KMS-11 (cell line): ENCODE data around the gene MTM1.

ENCODE experiments used
- H2AFZ ChIP-seq: fragments of 200-600 bp; sonication (generic); 2 replicates; pipeline ENCODE4 v1.6.1; 2016; ENCODE audit warnings: antibody characterized with exemption, mixed run types, low read depth
- H3K27ac ChIP-seq: fragments of 200-600 bp; sonication (generic); 2 replicates; pipeline ENCODE4 v1.6.1; 2016; ENCODE audit warnings: mild to moderate bottlenecking, mixed run types
- H3K27me3 ChIP-seq: fragments of 200-600 bp; sonication (generic); 2 replicates; pipeline ENCODE4 v1.6.1; 2017; ENCODE audit warnings: mild to moderate bottlenecking, low read depth, mixed run types, moderate library complexity; ENCODE audit not compliant: insufficient read depth
- H3K36me3 ChIP-seq: fragments of 200-600 bp; sonication (generic); 2 replicates; pipeline ENCODE4 v1.6.1; 2017; ENCODE audit warnings: mild to moderate bottlenecking, mixed run types; ENCODE audit not compliant: insufficient read depth
- H3K4me1 ChIP-seq: fragments of 200-600 bp; sonication (generic); 2 replicates; pipeline ENCODE4 v1.6.1; 2016; ENCODE audit warnings: mild to moderate bottlenecking, low read depth, mixed run types; ENCODE audit not compliant: poor library complexity, severe bottlenecking
- H3K4me2 ChIP-seq: fragments of 200-600 bp; sonication (generic); 2 replicates; pipeline ENCODE4 v1.7.0; 2016; ENCODE audit warnings: mild to moderate bottlenecking, mixed run types
- H3K4me3 ChIP-seq: fragments of 200-600 bp; sonication (generic); IDR thresholded peaks from 2 replicates; pipeline ENCODE4 v1.6.1; 2017; ENCODE audit warnings: low read depth, low read length, mixed read lengths; ENCODE audit not compliant: insufficient read depth
- H3K79me2 ChIP-seq: fragments of 200-600 bp; sonication (generic); 2 replicates; pipeline ENCODE4 v1.6.1; 2016; ENCODE audit warnings: low read depth, mixed run types; ENCODE audit not compliant: insufficient read depth
- H3K9ac ChIP-seq: fragments of 200-600 bp; sonication (generic); 2 replicates; pipeline ENCODE4 v1.6.1; 2016; ENCODE audit warnings: mild to moderate bottlenecking, mixed run types
- H4K20me1 ChIP-seq: fragments of 200-600 bp; sonication (generic); 2 replicates; pipeline ENCODE4 v1.6.1; 2016; ENCODE audit warnings: mild to moderate bottlenecking, mixed run types; ENCODE audit not compliant: insufficient read depth
- TF ChIP-seq, protein P1 (sequence below): fragments of 200-600 bp; sonication (generic); conservative IDR thresholded peaks from 2 replicates; pipeline ENCODE4 v1.6.1; 2017; ENCODE audit warnings: low read depth, mild to moderate bottlenecking, antibody characterized with exemption, low read length, moderate library complexity, mixed read lengths

Gene MTM1

DNA sequence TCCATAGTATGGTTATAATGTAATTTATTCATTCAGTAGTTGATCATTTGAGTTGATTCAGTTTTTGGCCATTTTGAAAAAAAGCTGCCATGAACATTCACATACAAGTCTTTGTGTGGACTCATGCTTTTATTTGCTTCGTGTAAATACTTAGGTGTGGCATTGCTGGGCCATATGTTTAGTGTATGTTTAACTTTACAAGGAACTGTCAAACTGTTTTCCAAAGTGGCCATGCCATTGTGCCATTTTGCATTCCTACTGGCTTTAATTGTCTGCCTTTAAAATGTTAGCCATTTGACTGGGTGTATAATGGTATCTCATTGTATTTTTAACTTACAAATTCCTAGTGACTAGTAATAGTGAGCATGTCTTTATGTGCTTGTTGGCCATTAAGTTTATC, 8.8 kb downstream of the MTM1 start:
- Histone ChIP-seq H3K4me2 (peak overlapping the region; percentile 55), H3K4me3 (no peak overlapping the region), H3K4me1 (peaks cover 63% of the 10 kb centered on the region), H3K9ac (no peak overlapping the region), H3K79me2 (peaks cover 48% of the 10 kb centered on the region; the same call in 1 of the 2 replicates), H3K36me3 (no peaks in the 10 kb centered on the region), H4K20me1 (no peaks in the 10 kb centered on the region), H3K27me3 (no peaks in the 10 kb centered on the region), H2AFZ (no peak overlapping the region), H3K27ac (peak overlapping the region; percentile 87; the same call in 1 of the 2 replicates)
- TF ChIP-seq, protein P1, sequence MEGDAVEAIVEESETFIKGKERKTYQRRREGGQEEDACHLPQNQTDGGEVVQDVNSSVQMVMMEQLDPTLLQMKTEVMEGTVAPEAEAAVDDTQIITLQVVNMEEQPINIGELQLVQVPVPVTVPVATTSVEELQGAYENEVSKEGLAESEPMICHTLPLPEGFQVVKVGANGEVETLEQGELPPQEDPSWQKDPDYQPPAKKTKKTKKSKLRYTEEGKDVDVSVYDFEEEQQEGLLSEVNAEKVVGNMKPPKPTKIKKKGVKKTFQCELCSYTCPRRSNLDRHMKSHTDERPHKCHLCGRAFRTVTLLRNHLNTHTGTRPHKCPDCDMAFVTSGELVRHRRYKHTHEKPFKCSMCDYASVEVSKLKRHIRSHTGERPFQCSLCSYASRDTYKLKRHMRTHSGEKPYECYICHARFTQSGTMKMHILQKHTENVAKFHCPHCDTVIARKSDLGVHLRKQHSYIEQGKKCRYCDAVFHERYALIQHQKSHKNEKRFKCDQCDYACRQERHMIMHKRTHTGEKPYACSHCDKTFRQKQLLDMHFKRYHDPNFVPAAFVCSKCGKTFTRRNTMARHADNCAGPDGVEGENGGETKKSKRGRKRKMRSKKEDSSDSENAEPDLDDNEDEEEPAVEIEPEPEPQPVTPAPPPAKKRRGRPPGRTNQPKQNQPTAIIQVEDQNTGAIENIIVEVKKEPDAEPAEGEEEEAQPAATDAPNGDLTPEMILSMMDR: no peak

DNA sequence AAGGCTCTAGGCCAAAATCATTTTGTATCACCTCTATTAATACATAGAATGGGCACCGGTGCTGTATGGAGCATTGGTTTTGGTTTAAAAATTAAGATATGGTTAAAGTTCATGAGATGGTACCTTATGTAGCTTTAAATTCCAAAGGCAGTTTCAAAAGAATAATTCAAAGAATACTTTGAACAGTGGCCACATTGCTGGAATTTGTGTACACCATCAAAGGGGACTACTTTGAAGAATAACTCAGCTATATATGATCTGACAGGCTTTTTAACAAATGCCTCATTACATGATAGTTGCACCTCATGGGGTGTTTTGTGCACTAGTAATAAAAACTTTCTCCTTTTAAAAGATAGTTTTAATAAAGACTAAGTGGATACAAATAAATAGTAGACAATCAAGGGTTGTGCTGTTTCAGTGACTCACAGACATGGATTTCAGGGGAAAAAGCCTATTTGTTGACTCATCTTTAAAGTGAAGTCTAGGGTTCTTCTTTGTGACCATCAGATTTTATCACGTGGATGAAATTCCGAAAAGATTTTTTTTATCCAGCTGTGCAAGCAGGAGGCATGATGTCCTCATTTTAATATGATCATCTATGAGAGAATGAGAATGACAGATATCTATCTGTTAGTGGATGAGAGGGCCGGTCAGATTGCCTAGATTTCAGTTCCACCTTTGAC, 12.8 kb downstream of the MTM1 start:
- H3K4me2 ChIP-seq: no peak overlapping the region
- no peaks in the 10 kb centered on the region for H3K27me3 ChIP-seq
- no peak overlapping the region for H3K9ac ChIP-seq
- H4K20me1 ChIP-seq: no peaks in the 10 kb centered on the region
- no peak overlapping the region for H2AFZ ChIP-seq
- TF ChIP-seq, protein P1: no peak
- peaks cover 30% of the 10 kb centered on the region; the same call in 1 of the 2 replicates for H3K79me2 ChIP-seq
- H3K4me1 ChIP-seq: peaks cover 24% of the 10 kb centered on the region
- no peak overlapping the region for H3K27ac ChIP-seq
- no peaks in the 10 kb centered on the region for H3K36me3 ChIP-seq
- H3K4me3 ChIP-seq: no peak overlapping the region

DNA sequence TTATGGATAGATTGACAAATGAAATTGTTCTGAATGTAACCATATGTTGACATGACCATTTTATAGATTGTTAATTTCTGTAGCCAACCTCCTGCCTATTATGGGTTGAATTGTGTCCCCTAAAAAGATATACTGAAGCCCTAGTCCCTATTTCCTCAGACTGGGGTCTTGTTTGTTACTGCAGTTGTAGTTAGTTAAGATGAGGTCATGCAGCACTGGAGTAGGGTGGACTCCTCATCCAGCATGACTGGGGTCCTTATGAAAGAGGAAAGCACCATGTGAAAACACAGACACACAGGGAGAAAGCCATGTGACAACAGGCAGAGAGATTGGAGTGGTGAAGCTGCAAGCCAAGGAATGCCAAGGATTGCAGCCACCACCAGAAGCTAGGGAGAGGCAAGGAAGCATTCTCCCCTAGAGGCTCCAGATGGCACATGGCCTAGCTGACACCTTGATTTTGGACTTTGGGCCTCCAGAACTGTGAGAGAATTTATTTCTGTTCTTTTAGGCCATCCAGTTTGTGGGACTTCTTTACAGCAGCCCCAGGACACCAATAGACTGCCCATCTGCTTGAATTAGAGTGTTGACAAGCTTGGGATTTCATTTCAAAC, 14.0 kb downstream of the MTM1 start:
- Histone ChIP-seq H4K20me1 (no peaks in the 10 kb centered on the region), H3K4me1 (peaks cover 12% of the 10 kb centered on the region), H3K27me3 (no peaks in the 10 kb centered on the region), H3K27ac (no peak overlapping the region), H3K79me2 (peaks cover 19% of the 10 kb centered on the region; the same call in 1 of the 2 replicates), H2AFZ (no peak overlapping the region), H3K4me2 (no peak overlapping the region), H3K4me3 (no peak overlapping the region), H3K36me3 (no peaks in the 10 kb centered on the region), H3K9ac (no peak overlapping the region)
- TF ChIP-seq, protein P1: no peak

DNA sequence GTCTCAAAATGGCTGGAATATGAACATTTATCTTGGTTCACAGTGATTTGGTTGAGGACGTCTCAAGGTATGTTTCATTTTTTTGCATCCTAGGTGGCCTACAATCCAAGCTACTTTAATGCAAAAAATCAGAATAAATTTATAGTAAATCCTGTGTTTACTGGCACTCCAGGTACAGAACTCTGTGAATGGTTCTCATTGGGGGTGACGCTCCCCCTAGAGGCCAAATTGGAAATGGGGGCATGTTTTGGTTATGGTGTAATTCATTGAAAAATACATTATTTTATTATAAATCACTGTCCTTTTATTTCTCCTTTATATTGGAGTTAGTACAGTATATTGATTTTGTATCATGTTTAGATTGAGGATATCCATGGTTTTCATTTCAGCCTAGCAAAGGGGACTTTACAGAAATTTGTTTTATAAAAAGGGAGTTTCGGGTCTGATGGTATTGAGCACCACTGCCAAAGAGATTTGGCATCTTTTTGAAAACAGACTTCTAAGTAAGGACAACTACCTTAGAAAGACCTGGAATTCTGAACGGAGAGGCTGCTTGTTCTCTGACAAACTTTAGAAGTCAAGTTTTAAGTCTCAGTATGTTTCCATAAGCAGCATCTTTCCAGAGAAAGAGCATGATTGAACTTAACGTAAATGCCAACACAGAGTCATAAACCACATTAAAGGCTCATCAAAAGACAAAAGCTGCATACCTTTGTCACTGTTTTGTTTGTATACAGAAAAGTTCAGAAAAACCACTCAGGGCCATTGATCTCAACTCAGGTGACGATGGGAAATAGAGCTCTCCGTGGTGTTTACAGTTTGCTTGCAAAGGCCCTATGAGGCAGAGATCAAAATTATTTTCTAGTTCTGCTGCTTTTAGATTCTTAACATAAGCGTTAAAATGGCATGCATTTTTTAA, 19.4 kb downstream of the MTM1 start:
- TF ChIP-seq, protein P1: peak; percentile 60
- no peak overlapping the region for H3K27ac ChIP-seq

More for the DNA sequence above, 19.4 kb downstream of the MTM1 start:
- no peaks in the 10 kb centered on the region for H3K4me1 ChIP-seq
- H3K4me3 ChIP-seq: no peak overlapping the region
- H2AFZ ChIP-seq: no peak overlapping the region
- H3K9ac ChIP-seq: no peak overlapping the region
- H4K20me1 ChIP-seq: no peaks in the 10 kb centered on the region
- H3K36me3 ChIP-seq: no peaks in the 10 kb centered on the region
- no peaks in the 10 kb centered on the region for H3K79me2 ChIP-seq
- H3K4me2 ChIP-seq: no peak overlapping the region
- no peaks in the 10 kb centered on the region for H3K27me3 ChIP-seq
